ENCODE measurements around the gene FBXO8. TPM values are rescaled to one million over a fixed set of nuclear protein-coding genes. Genes with fewer than 3 reads are reported as not detected.
A peak's percentile ranks its signal among the peaks of the same experiment; 100 is the strongest.

Gene FBXO8
- total and polyA plus RNA-seq, 10 donors = 9.7 to 38.4 (median 26.8) TPM

DNA sequence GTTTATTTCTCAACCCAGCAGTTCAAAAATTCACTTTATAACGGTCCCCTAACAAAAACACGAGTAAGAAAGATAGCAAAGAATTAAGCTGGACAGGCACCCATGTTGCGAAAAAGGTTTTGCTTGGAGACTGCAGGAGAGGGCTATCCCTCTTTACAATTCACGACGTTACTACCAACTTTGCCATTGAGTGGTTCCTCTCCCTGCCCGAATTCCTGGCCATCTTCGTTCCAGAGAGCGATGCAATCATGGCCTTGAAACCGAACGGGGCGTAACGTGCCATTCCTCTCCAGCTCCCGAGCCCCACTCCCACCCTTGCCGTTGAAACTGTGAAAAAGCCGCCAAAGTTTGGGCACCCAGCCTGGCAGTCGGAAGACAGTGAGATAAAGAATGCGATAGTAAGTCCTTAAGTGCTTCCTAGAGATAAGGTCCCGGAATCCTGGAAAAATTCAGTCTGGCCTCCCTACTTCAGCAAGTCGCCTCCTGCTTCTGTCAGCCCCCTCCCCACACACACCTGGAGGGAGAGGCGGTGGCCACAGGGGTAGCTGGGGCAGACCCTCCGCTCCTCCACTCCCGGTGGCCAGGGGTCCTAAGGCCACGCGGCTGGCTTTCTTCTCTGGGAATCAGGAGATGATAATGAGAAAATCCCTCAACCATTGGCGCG, 65.2 kb downstream of the FBXO8 start:
- Histone ChIP-seq H3K4me1 (peaks cover 17 to 46% (median 35%) of the 10 kb centered on the region in 6 donors), H3K27me3 (replicated peaks in 1 of 7) (peaks cover 12 to 88% (median 64%) of the 10 kb centered on the region in 7 donors), H3K36me3 (no peaks in the 10 kb centered on the region), H3K9me3 (no peaks in the 10 kb centered on the region), H3K27ac (no peak overlapping the region), H3K4me3 (peak overlapping the region in 5 of 8 donors; percentile 4 to 51 (median 12))
- 8 to 19% (median 11%) methylated on average over 26 of the region's 26 CpGs for WGBS, 5 donors
- no peak for TF ChIP-seq POLR2A (IDR thresholded peaks at IDR 0.05)
- TF ChIP-seq, protein P1, sequence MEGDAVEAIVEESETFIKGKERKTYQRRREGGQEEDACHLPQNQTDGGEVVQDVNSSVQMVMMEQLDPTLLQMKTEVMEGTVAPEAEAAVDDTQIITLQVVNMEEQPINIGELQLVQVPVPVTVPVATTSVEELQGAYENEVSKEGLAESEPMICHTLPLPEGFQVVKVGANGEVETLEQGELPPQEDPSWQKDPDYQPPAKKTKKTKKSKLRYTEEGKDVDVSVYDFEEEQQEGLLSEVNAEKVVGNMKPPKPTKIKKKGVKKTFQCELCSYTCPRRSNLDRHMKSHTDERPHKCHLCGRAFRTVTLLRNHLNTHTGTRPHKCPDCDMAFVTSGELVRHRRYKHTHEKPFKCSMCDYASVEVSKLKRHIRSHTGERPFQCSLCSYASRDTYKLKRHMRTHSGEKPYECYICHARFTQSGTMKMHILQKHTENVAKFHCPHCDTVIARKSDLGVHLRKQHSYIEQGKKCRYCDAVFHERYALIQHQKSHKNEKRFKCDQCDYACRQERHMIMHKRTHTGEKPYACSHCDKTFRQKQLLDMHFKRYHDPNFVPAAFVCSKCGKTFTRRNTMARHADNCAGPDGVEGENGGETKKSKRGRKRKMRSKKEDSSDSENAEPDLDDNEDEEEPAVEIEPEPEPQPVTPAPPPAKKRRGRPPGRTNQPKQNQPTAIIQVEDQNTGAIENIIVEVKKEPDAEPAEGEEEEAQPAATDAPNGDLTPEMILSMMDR (IDR thresholded peaks at IDR 0.05 in 8 of 11, conservative IDR thresholded peaks at IDR 0.05 in 3 of 11) = no peak
- peak in 1 of 3 donors; percentile 23 for TF ChIP-seq POLR2AphosphoS5 (IDR thresholded peaks at IDR 0.05)
- intact Hi-C loops (cut with DNase I; ENCODE audit: low total_unique reads) = no loop called here
- no peak for DNase-seq

DNA sequence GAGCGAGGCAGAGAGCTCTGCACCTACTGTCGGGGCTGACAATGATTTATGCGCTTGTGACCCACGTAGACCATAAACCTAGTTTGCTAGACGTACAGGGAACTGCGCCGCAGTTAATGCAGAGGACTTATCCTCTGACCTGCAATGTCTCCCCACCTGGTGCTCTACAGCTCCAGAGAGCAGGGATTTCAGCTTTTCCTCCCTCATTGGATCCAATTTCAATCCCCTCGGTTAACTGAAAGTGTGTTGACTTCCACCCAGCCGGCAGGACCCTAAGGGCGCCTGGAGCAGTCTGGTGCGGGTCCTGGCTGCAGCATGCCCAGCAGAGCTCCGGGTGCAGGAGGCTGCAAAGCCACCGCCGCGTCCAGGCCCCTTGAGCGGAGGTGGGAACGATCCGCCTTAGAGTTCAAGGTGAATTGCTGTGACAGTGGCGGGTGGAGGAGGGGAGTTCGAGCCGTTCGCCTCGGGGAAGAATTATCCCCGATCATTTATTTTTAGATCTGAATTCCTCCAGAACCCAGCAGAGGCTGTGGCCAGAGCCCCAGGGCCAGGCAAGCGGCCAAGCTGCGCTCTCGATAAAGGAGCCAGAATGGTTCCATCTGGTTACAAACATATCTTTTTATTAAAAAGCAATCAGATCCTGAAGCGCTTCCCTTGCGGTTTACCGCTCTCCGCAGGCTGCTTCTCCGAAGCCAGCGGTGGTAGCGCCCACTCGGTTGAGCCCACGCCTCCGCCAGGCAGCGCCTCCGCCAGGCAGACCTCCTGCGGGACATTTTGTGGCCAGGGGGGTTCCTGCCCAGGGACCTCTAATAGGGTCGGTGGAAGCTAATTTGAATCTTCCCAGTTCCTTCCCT, 66.0 kb downstream of the FBXO8 start:
- 2 to 4% (median 3%) methylated on average over 39 to 41 of the region's 41 CpGs for WGBS, 5 donors
- Histone ChIP-seq H3K9me3 (no peaks in the 10 kb centered on the region), H3K27ac (no peak overlapping the region), H3K27me3 (replicated peaks in 1 of 7) (peaks cover 12 to 95% (median 71%) of the 10 kb centered on the region in 7 donors), H3K4me1 (peaks cover 17 to 46% (median 35%) of the 10 kb centered on the region in 6 donors), H3K4me3 (peak overlapping the region in 7 of 8 donors; percentile 4 to 51 (median 12)), H3K36me3 (no peaks in the 10 kb centered on the region)
- intact Hi-C loops (cut with DNase I; ENCODE audit: low total_unique reads) = no loop called here
- DNase-seq = no peak
- TF ChIP-seq, protein P1 (IDR thresholded peaks at IDR 0.05 in 8 of 11, conservative IDR thresholded peaks at IDR 0.05 in 3 of 11) = no peak
- no peak for TF ChIP-seq POLR2AphosphoS5 (IDR thresholded peaks at IDR 0.05)
- TF ChIP-seq POLR2A (IDR thresholded peaks at IDR 0.05) = no peak

DNA sequence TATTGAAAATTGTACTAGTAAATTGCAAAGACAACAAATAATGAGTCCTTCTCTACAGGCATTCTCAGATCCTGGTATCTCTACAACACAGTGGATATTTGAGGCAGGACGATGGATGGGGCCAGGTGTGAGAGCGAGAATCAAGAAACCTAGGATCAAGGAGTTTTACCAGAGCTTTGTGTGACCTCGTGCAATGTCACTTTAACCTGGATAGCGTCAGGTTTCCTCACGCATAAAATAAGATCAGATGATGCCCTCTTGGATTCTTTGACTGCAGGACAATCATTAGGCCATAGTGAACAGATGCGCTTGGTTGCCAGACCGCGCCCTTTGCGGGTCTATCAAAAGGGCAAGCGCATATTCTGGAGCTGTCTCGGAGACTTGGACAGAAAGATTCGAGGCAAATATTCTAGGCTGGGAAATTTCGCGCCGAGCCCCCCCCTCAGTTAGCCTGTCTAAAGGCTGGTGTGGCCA, 66.6 kb downstream of the FBXO8 start:
- intact Hi-C loops (cut with DNase I; ENCODE audit: low total_unique reads) = no loop called here
- Histone ChIP-seq H3K4me1 (peaks cover 17 to 51% (median 39%) of the 10 kb centered on the region in 6 donors), H3K36me3 (no peaks in the 10 kb centered on the region), H3K4me3 (peak overlapping the region in 2 of 8 donors; percentile 14 to 51), H3K27ac (no peak overlapping the region), H3K9me3 (no peaks in the 10 kb centered on the region), H3K27me3 (replicated peaks in 1 of 7) (peaks cover 12 to 97% (median 78%) of the 10 kb centered on the region in 7 donors)
- DNase-seq = no peak
- TF ChIP-seq, protein P1 (IDR thresholded peaks at IDR 0.05 in 8 of 11, conservative IDR thresholded peaks at IDR 0.05 in 3 of 11) = no peak
- TF ChIP-seq POLR2A (IDR thresholded peaks at IDR 0.05) (no peak), POLR2AphosphoS5 (IDR thresholded peaks at IDR 0.05) (no peak)
- WGBS, 5 donors = 11 to 20% (median 11%) methylated on average over 15 of the region's 15 CpGs

Measured in spleen (tissue), 11 donors.